SU-DHL-6 (cell line): ENCODE measurements around the gene SYT2.

Source experiments
- CTCF ChIP-seq: fragments of 200-600 bp; sonication (generic); IDR thresholded peaks from one replicate; pipeline ENCODE4 v1.5.1; 2017; ENCODE audit warnings: antibody characterized with exemption, mild to moderate bottlenecking, low read length, moderate library complexity; ENCODE audit not compliant: insufficient read depth, poor library complexity, severe bottlenecking
- EZH2phosphoT487 ChIP-seq: fragments of 200-600 bp; sonication (generic), shearing (Covaris generic); conservative IDR thresholded peaks from 2 replicates; pipeline ENCODE4 v1.6.1; 2018; ENCODE audit warnings: mild to moderate bottlenecking, antibody characterized with exemption, low read length, moderate library complexity, mixed read lengths

- TF ChIP-seq CTCF, result no peak
- no peak for TF ChIP-seq EZH2phosphoT487
Observed at GRCh38 chr1:202597090-202597761, 113.0 kb downstream of the SYT2 start.
